ENCODE measurements around the gene C1RL.

- TF ChIP-seq CTCF (conservative IDR thresholded peaks at IDR 0.05; ENCODE audit: low read length) (no peak), EZH2phosphoT487 (IDR thresholded peaks at IDR 0.05; ENCODE audit: borderline replicate concordance, low read depth, low read length) (no peak)
Observed at GRCh38 chr12:7155471-7156034, 46.5 kb upstream of the C1RL start.
